ENCODE results near the gene PDE3A. TPM values are rescaled to one million over a fixed set of nuclear protein-coding genes. Genes with fewer than 3 reads are reported as not detected.
"Not testable (repeated sequence)": the region's sequence is repeated elsewhere in the genome, so short reads cannot be mapped to it uniquely, and the experiment has no call there.

Gene PDE3A
- total RNA-seq, 4 donors from 2014 or later = 7.7 to 75.8 (median 18.7) TPM

DNA sequence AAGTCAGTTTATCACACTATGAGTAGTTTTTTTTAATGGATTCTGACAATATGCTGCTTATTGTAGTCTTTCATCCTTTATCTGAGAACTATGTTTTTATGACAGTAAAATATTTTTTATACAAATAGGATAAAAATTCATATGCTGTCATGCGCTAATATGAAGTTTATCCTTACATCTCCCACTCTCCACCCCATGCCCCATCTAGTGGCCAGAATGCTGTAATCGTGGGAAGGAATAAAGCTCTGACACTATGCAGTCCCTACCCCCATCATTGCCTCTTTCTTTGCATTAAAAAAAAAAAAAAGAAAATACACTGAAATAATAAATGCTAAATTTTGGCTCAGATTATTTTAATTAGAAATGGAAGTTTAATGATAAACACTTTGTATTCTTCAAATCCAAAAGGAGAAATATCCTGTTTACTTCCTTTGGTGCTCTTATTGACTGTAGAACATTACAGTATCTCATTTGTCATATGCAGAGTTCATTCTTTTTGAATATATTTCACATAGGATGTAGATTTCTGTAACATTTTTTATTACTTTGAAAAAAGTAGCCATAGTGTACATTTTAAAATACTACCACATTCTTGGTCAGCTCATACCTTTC, 180.9 kb downstream of the PDE3A start:
- Histone ChIP-seq H3K36me3 (no peaks in the 10 kb centered on the region), H3K27me3 (no peaks in the 10 kb centered on the region), H3K27ac (peak overlapping the region in 1 of 2 donors; percentile 33), H3K4me3 (no peak overlapping the region), H3K4me1 (no peaks in the 10 kb centered on the region), H3K9me3 (no peaks in the 10 kb centered on the region)
- peak in 1 of 2 donors; percentile 20 for DNase-seq
- TF ChIP-seq, protein P1, sequence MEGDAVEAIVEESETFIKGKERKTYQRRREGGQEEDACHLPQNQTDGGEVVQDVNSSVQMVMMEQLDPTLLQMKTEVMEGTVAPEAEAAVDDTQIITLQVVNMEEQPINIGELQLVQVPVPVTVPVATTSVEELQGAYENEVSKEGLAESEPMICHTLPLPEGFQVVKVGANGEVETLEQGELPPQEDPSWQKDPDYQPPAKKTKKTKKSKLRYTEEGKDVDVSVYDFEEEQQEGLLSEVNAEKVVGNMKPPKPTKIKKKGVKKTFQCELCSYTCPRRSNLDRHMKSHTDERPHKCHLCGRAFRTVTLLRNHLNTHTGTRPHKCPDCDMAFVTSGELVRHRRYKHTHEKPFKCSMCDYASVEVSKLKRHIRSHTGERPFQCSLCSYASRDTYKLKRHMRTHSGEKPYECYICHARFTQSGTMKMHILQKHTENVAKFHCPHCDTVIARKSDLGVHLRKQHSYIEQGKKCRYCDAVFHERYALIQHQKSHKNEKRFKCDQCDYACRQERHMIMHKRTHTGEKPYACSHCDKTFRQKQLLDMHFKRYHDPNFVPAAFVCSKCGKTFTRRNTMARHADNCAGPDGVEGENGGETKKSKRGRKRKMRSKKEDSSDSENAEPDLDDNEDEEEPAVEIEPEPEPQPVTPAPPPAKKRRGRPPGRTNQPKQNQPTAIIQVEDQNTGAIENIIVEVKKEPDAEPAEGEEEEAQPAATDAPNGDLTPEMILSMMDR (IDR thresholded peaks at IDR 0.05) = peak; percentile 43 to 52 (median 45)
- no peak for TF ChIP-seq POLR2A (IDR thresholded peaks at IDR 0.05)
- intact Hi-C loops (cut with DNase I; ENCODE audit: low total_unique reads) = no loop called here

DNA sequence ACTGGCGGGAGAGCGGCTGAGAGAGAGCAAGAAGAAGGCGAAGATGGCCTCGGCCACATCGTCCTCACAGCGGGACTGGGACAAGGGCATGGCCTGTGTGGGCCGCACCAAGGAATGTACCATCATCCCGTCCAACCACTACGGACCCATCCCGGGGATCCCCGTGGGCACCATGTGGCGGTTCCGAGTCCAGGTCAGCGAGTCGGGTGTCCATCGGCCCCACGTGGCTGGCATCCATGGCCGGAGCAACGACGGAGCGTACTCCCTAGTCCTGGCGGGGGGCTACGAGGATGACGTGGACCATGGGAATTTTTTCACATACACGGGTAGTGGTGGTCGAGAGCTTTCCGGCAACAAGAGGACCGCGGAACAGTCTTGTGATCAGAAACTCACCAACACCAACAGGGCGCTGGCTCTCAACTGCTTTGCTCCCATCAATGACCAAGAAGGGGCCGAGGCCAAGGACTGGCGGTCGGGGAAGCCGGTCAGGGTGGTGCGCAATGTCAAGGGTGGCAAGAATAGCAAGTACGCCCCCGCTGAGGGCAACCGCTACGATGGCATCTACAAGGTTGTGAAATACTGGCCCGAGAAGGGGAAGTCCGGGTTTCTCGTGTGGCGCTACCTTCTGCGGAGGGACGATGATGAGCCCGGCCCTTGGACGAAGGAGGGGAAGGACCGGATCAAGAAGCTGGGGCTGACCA, 183.6 kb downstream of the PDE3A start:
- H3K27ac ChIP-seq; H3K27me3 ChIP-seq; H3K36me3 ChIP-seq; H3K9me3 ChIP-seq; H3K4me3 ChIP-seq; intact Hi-C loops (cut with DNase I; ENCODE audit: low total_unique reads); H3K4me1 ChIP-seq: not testable (repeated sequence)
- DNase-seq = peak in 1 of 2 donors; percentile 13

DNA sequence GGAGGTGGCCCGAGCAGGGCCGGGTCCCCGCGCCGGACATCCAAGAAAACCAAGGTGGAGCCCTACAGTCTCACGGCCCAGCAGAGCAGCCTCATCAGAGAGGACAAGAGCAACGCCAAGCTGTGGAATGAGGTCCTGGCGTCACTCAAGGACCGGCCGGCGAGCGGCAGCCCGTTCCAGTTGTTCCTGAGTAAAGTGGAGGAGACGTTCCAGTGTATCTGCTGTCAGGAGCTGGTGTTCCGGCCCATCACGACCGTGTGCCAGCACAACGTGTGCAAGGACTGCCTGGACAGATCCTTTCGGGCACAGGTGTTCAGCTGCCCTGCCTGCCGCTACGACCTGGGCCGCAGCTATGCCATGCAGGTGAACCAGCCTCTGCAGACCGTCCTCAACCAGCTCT, 184.2 kb downstream of the PDE3A start:
- DNase-seq; H3K27me3 ChIP-seq; H3K4me3 ChIP-seq; H3K36me3 ChIP-seq; H3K9me3 ChIP-seq; intact Hi-C loops (cut with DNase I; ENCODE audit: low total_unique reads); H3K27ac ChIP-seq; H3K4me1 ChIP-seq: not testable (repeated sequence)

DNA sequence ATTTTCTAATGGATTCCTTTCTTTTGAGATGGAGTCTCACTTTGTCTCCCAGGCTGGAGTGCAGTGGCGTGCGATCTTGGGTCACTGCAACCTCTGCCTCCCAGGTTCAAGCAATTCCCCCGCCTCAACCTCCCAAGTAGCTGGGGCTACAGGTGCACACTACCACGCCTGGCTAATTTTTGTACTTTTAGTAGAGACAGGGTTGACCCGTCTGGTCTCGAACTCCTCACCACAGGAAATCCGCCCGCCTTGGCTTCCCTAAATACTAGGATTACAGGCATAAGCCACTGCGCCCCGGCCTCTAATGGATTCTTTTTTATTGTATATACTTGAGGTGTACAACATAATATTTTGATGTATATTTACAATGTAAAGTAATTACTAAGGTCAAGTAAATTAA, 186.7 kb downstream of the PDE3A start:
- Histone ChIP-seq H3K27ac (no peak overlapping the region), H3K27me3 (no peaks in the 10 kb centered on the region), H3K9me3 (no peaks in the 10 kb centered on the region), H3K4me1 (no peaks in the 10 kb centered on the region), H3K36me3 (no peaks in the 10 kb centered on the region), H3K4me3 (no peak overlapping the region)
- TF ChIP-seq POLR2A (IDR thresholded peaks at IDR 0.05) = no peak
- TF ChIP-seq, protein P1 (IDR thresholded peaks at IDR 0.05) = no peak
- no peak for DNase-seq
- intact Hi-C loops (cut with DNase I; ENCODE audit: low total_unique reads) = no loop called here

DNA sequence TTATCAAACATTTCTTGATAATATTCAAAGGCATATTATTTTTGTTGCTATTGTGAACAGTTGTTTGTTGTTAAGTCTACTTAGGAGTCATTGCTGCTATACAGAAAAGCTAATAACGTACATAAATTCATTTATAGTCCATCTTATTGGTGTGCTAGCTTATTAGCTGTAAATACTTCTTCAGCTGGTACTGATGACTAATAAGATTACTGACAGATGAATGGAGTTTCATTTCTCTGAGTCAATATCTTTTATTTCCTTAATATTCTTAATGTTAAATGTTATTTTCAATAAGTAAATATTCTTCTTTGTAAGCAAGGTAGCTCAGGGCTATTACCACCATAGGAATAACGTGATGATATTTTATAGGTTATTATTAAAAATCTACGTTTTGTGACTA, 187.4 kb downstream of the PDE3A start:
- Histone ChIP-seq H3K9me3 (no peaks in the 10 kb centered on the region), H3K4me1 (no peaks in the 10 kb centered on the region), H3K4me3 (no peak overlapping the region), H3K27ac (no peak overlapping the region), H3K27me3 (no peaks in the 10 kb centered on the region), H3K36me3 (no peaks in the 10 kb centered on the region)
- TF ChIP-seq, protein P1 (IDR thresholded peaks at IDR 0.05) = no peak
- no peak for TF ChIP-seq POLR2A (IDR thresholded peaks at IDR 0.05)
- intact Hi-C loops (cut with DNase I; ENCODE audit: low total_unique reads) = no loop called here
- DNase-seq = no peak

DNA sequence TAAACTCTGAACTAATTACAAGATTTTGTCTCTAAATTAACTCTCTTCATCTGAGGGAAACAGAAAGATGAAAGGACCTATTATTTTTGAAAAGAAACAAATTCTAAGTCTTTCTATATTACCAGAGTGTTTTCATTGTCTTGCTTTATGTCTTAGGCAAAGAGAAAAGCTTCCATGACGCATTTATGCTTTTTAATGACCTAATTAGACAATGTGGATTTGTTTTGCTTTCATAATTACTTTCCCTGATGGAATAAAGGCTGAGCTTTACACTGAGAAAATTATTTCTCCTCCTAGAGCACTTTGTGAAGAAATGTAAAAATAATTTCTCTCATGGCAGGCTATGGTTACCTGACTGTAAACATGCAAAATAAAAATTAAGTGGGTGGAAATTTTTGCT, 188.8 kb downstream of the PDE3A start:
- Histone ChIP-seq H3K27ac (no peak overlapping the region), H3K4me1 (no peaks in the 10 kb centered on the region), H3K9me3 (no peaks in the 10 kb centered on the region), H3K36me3 (no peaks in the 10 kb centered on the region), H3K27me3 (no peaks in the 10 kb centered on the region), H3K4me3 (no peak overlapping the region)
- no peak for DNase-seq
- intact Hi-C loops (cut with DNase I; ENCODE audit: low total_unique reads) = no loop called here
- TF ChIP-seq, protein P1 (IDR thresholded peaks at IDR 0.05) = no peak
- TF ChIP-seq POLR2A (IDR thresholded peaks at IDR 0.05) = no peak
